Fibroblast of villous mesenchyme (primary cell): ENCODE measurements around the gene CPA4. TPM values are rescaled to one million over a fixed set of nuclear protein-coding genes. Genes with fewer than 3 reads are reported as not detected.
A peak's percentile ranks its signal among the peaks of the same experiment; 100 is the strongest.

Experiments used
- DNase-seq: peaks from one replicate; pipeline ENCODE4 v3.0.0-alpha.2; 2010; ENCODE audit warnings: low read depth
- H3K4me3 ChIP-seq: 2 replicates; pipeline ENCODE4 v1.5.1; 2011; ENCODE audit warnings: low read depth, mild to moderate bottlenecking, low read length
- total RNA-seq: library from RNA; depleted of rRNA; stranded (reverse); fragments of >200 nt; gene quantifications from 2 replicates; pipeline ENCODE4 v1.2.3, GENCODE V29; 2012
- TF ChIP-seq, protein P1 (sequence below): IDR thresholded peaks from 2 replicates; pipeline ENCODE4 v1.5.1; 2012; ENCODE audit warnings: low read depth, mild to moderate bottlenecking, low read length; ENCODE audit not compliant: insufficient read depth

CPA4 gene
- total RNA-seq, 1 donor, result 90.2 TPM

DNA sequence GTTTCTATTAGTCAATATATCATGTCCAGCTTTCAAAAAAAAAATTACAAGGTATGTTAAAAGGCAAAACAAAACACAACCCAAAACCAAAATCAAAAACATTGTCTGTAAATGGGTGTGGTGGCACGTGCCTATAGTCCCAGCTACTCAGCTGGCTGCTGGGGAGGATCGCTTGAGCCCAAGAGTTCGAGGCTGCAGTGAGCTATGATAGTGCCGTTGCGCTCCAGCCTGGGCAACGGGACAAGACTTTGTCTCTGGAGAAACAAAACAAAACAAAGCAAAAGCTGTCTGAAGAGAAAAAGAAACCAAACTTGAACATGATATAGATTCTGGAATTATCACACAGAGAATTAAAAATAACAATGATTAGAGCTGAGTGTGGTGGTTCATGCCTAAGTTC lies 41.3 kb downstream of the CPA4 start:
- TF ChIP-seq, protein P1, sequence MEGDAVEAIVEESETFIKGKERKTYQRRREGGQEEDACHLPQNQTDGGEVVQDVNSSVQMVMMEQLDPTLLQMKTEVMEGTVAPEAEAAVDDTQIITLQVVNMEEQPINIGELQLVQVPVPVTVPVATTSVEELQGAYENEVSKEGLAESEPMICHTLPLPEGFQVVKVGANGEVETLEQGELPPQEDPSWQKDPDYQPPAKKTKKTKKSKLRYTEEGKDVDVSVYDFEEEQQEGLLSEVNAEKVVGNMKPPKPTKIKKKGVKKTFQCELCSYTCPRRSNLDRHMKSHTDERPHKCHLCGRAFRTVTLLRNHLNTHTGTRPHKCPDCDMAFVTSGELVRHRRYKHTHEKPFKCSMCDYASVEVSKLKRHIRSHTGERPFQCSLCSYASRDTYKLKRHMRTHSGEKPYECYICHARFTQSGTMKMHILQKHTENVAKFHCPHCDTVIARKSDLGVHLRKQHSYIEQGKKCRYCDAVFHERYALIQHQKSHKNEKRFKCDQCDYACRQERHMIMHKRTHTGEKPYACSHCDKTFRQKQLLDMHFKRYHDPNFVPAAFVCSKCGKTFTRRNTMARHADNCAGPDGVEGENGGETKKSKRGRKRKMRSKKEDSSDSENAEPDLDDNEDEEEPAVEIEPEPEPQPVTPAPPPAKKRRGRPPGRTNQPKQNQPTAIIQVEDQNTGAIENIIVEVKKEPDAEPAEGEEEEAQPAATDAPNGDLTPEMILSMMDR, result no peak
- no peak overlapping the region for H3K4me3 ChIP-seq
- peak; percentile 30 for DNase-seq

DNA sequence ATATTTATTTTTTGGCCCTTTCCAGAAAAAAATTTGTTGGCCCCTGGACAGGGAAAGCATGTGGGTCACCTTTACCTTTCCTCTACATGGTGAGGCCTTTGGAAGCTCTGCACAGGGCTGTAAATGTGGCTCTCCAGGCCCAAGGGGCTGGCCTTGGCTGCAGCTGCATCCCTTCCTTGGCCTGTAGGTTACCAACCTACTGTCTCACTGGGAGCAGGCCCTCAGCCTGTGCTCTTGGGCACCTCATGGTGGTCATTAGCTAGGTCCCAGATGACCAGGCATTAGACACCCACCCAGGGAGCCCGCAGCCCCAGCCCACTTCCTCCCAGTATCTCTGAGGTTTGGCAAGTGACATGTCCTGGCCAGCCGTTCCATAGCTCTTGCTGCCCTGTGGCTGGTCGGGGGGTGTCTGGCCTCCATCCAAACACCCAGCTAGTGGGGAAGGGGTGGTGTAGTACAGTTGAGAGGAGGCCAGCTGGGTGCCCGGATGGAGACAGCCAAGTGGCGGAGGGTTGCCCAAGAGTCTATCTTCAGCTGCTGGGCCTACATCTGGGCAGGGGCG lies 44.5 kb downstream of the CPA4 start:
- TF ChIP-seq, protein P1, result no peak
- no peak for DNase-seq
- H3K4me3 ChIP-seq, result no peak overlapping the region

DNA sequence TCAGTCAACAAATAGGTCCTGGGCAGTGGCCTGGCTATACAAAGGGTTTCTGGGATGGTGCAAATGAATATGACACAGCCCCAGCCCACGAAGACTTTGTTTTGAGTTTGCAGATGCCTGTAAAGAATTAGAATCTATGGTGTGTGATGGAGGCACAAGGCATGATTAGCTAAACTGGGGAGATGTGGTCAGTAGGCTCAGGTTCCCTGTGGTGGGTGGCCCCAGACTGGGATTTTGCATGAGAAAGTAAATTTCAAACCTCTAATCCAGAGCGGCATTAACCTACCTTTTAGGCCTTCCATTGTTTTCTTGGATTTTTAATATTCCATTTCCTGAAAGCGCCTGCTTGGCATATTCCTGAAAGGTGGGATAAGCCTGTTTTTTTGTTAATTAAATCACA lies 45.3 kb downstream of the CPA4 start:
- TF ChIP-seq, protein P1, result no peak
- H3K4me3 ChIP-seq, result no peak overlapping the region
- DNase-seq, result no peak

DNA sequence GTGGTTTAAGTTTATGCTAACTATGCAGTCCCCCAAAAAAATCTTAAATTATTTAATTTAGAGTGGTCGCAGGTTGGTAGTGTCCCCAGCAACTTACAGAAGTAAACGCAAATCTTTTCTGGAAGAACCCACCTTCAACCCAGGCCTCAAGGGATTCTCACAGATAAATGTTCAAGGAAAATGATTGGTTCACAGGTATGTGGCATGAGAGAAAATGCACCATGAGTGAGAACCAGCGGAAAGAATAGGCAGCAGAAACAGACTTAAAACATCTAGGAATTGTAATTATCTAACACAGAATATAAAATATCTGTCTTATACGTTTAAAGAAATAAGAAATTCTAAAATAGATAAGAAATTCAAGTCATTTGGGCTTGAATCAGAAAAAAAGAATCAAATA lies 48.9 kb downstream of the CPA4 start:
- TF ChIP-seq, protein P1, result no peak
- no peak overlapping the region for H3K4me3 ChIP-seq
- no peak for DNase-seq

DNA sequence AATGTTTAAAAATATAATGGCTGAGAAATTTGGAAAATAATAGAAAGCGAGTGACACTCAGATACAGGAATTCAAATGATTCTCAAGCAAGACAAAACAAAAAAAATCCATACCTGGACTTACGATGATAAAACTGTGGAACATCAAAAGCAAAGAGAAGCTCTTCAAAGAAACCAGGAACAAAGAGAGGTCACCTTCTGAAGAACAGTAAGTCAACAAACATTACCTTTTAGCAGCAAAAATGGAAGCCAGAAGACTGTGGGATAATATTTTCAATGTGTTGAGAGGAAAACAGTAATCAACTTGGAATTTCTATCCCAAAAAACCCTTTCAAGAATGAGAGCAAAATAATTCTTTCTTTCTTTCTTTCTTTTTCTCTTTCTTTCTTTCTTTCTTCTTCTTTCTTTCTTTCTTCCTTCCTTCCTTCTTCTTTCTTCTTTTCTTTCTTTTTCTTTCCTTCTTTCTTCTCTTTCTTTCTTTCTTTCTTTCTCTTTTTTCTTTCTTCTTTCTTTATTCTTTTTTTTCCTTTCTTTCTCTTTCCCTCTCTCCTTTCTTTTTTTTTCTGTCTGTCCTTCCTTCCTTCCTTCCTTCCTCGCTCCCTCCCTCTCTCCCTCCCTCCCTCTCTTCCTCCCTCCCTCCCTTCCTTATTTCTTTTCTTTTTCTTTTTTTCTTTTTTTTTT lies 49.9 kb downstream of the CPA4 start:
- no peak for DNase-seq
- TF ChIP-seq, protein P1, result no peak
- no peak overlapping the region for H3K4me3 ChIP-seq

DNA sequence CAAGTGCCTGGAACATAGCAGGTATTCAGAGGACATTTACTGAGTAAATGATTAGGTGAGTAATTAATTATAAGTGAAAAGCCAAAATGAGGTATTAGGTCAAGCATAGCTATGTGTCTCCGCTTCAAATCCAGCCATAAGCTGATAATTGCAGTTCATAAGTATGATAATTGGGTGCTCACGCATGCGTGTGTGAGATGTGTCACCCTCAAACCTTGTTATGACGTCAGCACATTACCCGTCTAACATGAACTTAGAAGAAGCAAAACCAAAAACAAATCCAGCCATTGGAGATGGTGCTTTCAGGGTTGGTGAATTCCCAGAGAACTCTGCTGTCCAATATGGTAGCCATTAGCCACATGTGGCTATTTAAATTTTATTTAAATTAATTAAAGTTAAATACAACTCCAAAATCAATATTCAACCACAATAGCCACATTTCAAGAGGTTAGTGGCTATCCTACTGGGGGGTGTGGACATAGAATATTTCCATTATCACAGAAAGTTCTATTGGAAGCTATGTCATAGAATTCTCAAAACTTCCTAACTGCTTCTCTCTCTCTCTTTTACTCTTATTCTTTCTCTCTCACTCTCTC lies 51.4 kb downstream of the CPA4 start, which contains the start of gene CPA5:
Gene CPA5, plus strand, starts transcription at position 546 of the 596 bp plus-strand sequence. CDS start 1,670 bp downstream, outside the sequence.
- DNase-seq, result no peak
- H3K4me3 ChIP-seq, result no peak within 1 kb of the TSS

More for the DNA sequence above, 51.4 kb downstream of the CPA4 start, which contains the start of gene CPA5:
- TF ChIP-seq, protein P1, result no peak
